Measurements from ENCODE around the gene SH3RF3. TPM values are rescaled to one million over a fixed set of nuclear protein-coding genes. Genes with fewer than 3 reads are reported as not detected.
"Not testable (repeated sequence)": the region's sequence is repeated elsewhere in the genome, so short reads cannot be mapped to it uniquely, and the experiment has no call there.

Gene SH3RF3
- polyA plus RNA-seq, 1 donor (not counting 4 experiments of a cell fraction or from before 2014, with no cell fraction given), result 0.08 TPM

GRCh38 chr2:109160714-109161440 is 31.9 kb downstream of the SH3RF3 start:
- H3K4me1 ChIP-seq (ENCODE audit: control insufficient read depth, extremely low read depth, insufficient read depth, low read length), result no peaks in the 10 kb centered on the region
- no peak overlapping the region for H3K4me3 ChIP-seq (ENCODE audit: control insufficient read depth in 2 of 3, extremely low read depth in 1 of 3, insufficient read depth in 2 of 3, low read depth in 1 of 3, low read length in 3 of 3)
- H2AFZ ChIP-seq (ENCODE audit: control insufficient read depth, low read length), result no peak overlapping the region
- no peaks in the 10 kb centered on the region for H3K9me1 ChIP-seq (ENCODE audit: control insufficient read depth, extremely low read depth, insufficient read depth, low read length)
- H3K9ac ChIP-seq (ENCODE audit: control insufficient read depth, extremely low read depth, insufficient read depth, low read length), result no peak overlapping the region
- no peaks in the 10 kb centered on the region for H3K9me3 ChIP-seq (ENCODE audit: control insufficient read depth, low read depth, low read length)
- H3K79me2 ChIP-seq (ENCODE audit: control insufficient read depth, insufficient read depth, low read length), result no peaks in the 10 kb centered on the region
- peaks cover 33% of the 10 kb centered on the region for H3K27me3 ChIP-seq (ENCODE audit: control insufficient read depth, extremely low read depth, insufficient read depth, low read length)
- no peaks in the 10 kb centered on the region for H4K20me1 ChIP-seq (ENCODE audit: control insufficient read depth, extremely low read depth, insufficient read depth, low read length)
- TF ChIP-seq EZH2 (IDR thresholded peaks at IDR 0.05; ENCODE audit: low read length) (no peak), CTCF (optimal IDR thresholded peaks at IDR 0.05 in 1 of 3, IDR thresholded peaks at IDR 0.05 in 1 of 3, conservative IDR thresholded peaks at IDR 0.05 in 1 of 3; ENCODE audit: extremely low read depth in 1 of 3, insufficient read depth in 2 of 3, low read length in 3 of 3) (no peak)
- dilution Hi-C loops (cut with MboI; ENCODE audit: extremely low pct_ligation_motif_present, low sequenced_read_pairs), result no loop called here
- no peak for DNase-seq (ENCODE audit: low read depth, low spot score)
- no peak overlapping the region for H3K27ac ChIP-seq (ENCODE audit: control insufficient read depth, insufficient read depth, low read length)
- FAIRE-seq, result no peak
- no peaks in the 10 kb centered on the region for H3K36me3 ChIP-seq (ENCODE audit: control insufficient read depth in 2 of 2, extremely low read depth in 1 of 2, insufficient read depth in 2 of 2, low read length in 2 of 2)
- H3K4me2 ChIP-seq (ENCODE audit: control insufficient read depth, extremely low read depth, insufficient read depth, low read depth, low read length), result no peak overlapping the region

DNA sequence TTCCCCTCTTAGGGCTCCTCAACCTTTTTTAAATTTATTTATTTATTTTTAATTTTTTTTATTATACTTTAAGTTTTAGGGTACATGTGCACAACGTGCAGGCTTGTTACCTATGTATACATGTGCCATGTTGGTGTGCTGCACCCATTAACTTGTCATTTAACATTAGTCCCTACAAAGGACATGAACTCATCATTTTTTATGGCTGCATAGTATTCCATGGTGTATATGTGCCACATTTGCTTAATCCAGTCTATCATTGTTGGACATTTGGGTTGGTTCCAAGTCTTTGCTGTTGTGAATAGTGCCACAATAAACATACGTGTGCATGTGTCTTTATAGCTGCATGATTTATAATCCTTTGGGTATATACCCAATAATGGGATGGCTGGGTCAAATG is 33.4 kb downstream of the SH3RF3 start:
- H2AFZ ChIP-seq (ENCODE audit: control insufficient read depth, low read length); dilution Hi-C loops (cut with MboI; ENCODE audit: extremely low pct_ligation_motif_present, low sequenced_read_pairs); FAIRE-seq; H3K4me3 ChIP-seq (ENCODE audit: control insufficient read depth in 2 of 3, extremely low read depth in 1 of 3, insufficient read depth in 2 of 3, low read depth in 1 of 3, low read length in 3 of 3); H3K9me1 ChIP-seq (ENCODE audit: control insufficient read depth, extremely low read depth, insufficient read depth, low read length); H3K36me3 ChIP-seq (ENCODE audit: control insufficient read depth in 2 of 2, extremely low read depth in 1 of 2, insufficient read depth in 2 of 2, low read length in 2 of 2); H3K9ac ChIP-seq (ENCODE audit: control insufficient read depth, extremely low read depth, insufficient read depth, low read length); H4K20me1 ChIP-seq (ENCODE audit: control insufficient read depth, extremely low read depth, insufficient read depth, low read length); H3K79me2 ChIP-seq (ENCODE audit: control insufficient read depth, insufficient read depth, low read length); H3K4me1 ChIP-seq (ENCODE audit: control insufficient read depth, extremely low read depth, insufficient read depth, low read length); DNase-seq (ENCODE audit: low read depth, low spot score); H3K27ac ChIP-seq (ENCODE audit: control insufficient read depth, insufficient read depth, low read length); H3K4me2 ChIP-seq (ENCODE audit: control insufficient read depth, extremely low read depth, insufficient read depth, low read depth, low read length); H3K9me3 ChIP-seq (ENCODE audit: control insufficient read depth, low read depth, low read length): not testable (repeated sequence)
- H3K27me3 ChIP-seq (ENCODE audit: control insufficient read depth, extremely low read depth, insufficient read depth, low read length), result peaks cover 33% of the 10 kb centered on the region

DNA sequence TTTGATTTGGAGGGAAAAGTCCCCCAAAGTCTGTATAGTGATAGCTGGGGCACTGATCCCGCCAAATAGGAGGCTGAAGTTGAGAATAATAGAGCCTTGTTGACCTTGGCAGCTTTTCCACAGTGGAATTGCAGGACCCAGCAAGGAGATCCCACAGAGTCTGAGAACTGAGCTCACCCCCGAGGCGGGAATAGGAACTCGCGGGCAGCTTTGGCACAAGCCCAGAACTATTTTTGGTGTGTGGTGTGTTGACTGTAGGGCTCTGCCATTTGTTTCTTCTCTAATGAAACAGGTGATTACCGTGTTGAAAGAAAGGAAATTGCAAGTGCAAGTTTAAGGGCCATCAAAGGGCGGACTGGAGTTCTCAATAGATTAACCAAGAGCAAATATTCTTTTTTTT is 34.0 kb downstream of the SH3RF3 start:
- DNase-seq (ENCODE audit: low read depth, low spot score) (no peak), FAIRE-seq (no peak)
- H3K27me3 ChIP-seq (ENCODE audit: control insufficient read depth, extremely low read depth, insufficient read depth, low read length), result peaks cover 31% of the 10 kb centered on the region
- H2AFZ ChIP-seq (ENCODE audit: control insufficient read depth, low read length), result no peak overlapping the region
- H3K27ac ChIP-seq (ENCODE audit: control insufficient read depth, insufficient read depth, low read length), result no peak overlapping the region
- H3K4me2 ChIP-seq (ENCODE audit: control insufficient read depth, extremely low read depth, insufficient read depth, low read depth, low read length), result no peak overlapping the region
- no peaks in the 10 kb centered on the region for H3K9me1 ChIP-seq (ENCODE audit: control insufficient read depth, extremely low read depth, insufficient read depth, low read length)
- no peaks in the 10 kb centered on the region for H3K36me3 ChIP-seq (ENCODE audit: control insufficient read depth in 2 of 2, extremely low read depth in 1 of 2, insufficient read depth in 2 of 2, low read length in 2 of 2)
- H3K79me2 ChIP-seq (ENCODE audit: control insufficient read depth, insufficient read depth, low read length), result no peaks in the 10 kb centered on the region
- no peak overlapping the region for H3K4me3 ChIP-seq (ENCODE audit: control insufficient read depth in 2 of 3, extremely low read depth in 1 of 3, insufficient read depth in 2 of 3, low read depth in 1 of 3, low read length in 3 of 3)
- no peaks in the 10 kb centered on the region for H4K20me1 ChIP-seq (ENCODE audit: control insufficient read depth, extremely low read depth, insufficient read depth, low read length)
- dilution Hi-C loops (cut with MboI; ENCODE audit: extremely low pct_ligation_motif_present, low sequenced_read_pairs), result no loop called here
- no peak overlapping the region for H3K9ac ChIP-seq (ENCODE audit: control insufficient read depth, extremely low read depth, insufficient read depth, low read length)
- H3K4me1 ChIP-seq (ENCODE audit: control insufficient read depth, extremely low read depth, insufficient read depth, low read length), result no peaks in the 10 kb centered on the region
- H3K9me3 ChIP-seq (ENCODE audit: control insufficient read depth, low read depth, low read length), result no peaks in the 10 kb centered on the region
- TF ChIP-seq EZH2 (IDR thresholded peaks at IDR 0.05; ENCODE audit: low read length) (no peak), CTCF (optimal IDR thresholded peaks at IDR 0.05 in 1 of 3, IDR thresholded peaks at IDR 0.05 in 1 of 3, conservative IDR thresholded peaks at IDR 0.05 in 1 of 3; ENCODE audit: extremely low read depth in 1 of 3, insufficient read depth in 2 of 3, low read length in 3 of 3) (no peak)

All from keratinocyte (primary cell).